Activated B cell treated with CpG ODN at 0.5 μM for 24 hours (primary cell): ENCODE data around the gene SPRN. TPM values are rescaled to one million over a fixed set of nuclear protein-coding genes. Genes with fewer than 3 reads are reported as not detected.

Source experiments
- ATAC-seq: fragments of 200-7000 bp; cut with Tn5 transposase; one replicate; pipeline ENCODE4 v1.10.0; 2021; ENCODE audit warnings: low read depth, mild to moderate bottlenecking, moderate library complexity
- CTCF ChIA-PET: fragments of 350-600 bp; sonication (Branson Sonifier 250); formaldehyde crosslinking; loops from one replicate; lab custom pipeline; 2021; ENCODE audit warnings: antibody characterized with exemption; lab: Charles Lee
- POLR2A ChIA-PET: fragments of 350-600 bp; sonication (Branson Sonifier 250); formaldehyde crosslinking; loops from one replicate; lab custom pipeline; 2021; ENCODE audit warnings: antibody characterized with exemption; lab: Charles Lee
- DNase-seq: peaks from one replicate; pipeline ENCODE4 v3.0.0; 2022
- H3K27ac Mint-ChIP-seq: one replicate; pipeline ENCODE4 v1.8.0; 2020; ENCODE audit warnings: mixed read lengths
- H3K27me3 Mint-ChIP-seq: one replicate; pipeline ENCODE4 v1.8.0; 2021; ENCODE audit warnings: mixed read lengths
- H3K36me3 Mint-ChIP-seq: one replicate; pipeline ENCODE4 v1.8.0; 2021; ENCODE audit warnings: low read depth, mixed read lengths
- H3K4me1 Mint-ChIP-seq: one replicate; pipeline ENCODE4 v1.8.0; 2021; ENCODE audit warnings: mixed read lengths
- H3K4me3 Mint-ChIP-seq: one replicate; pipeline ENCODE4 v1.8.0; 2020; ENCODE audit warnings: mild to moderate bottlenecking, mixed read lengths
- H3K9me3 Mint-ChIP-seq: one replicate; pipeline ENCODE4 v1.8.0; 2020; ENCODE audit warnings: mixed read lengths
- CTCF ChIP-seq: fragments of 200-600 bp; IDR thresholded peaks from one replicate; pipeline ENCODE4 v1.8.0; 2022; ENCODE audit warnings: antibody characterized with exemption, mild to moderate bottlenecking
- intact Hi-C: fragments of 100-400 bp; cut with micrococcal nuclease; formaldehyde crosslinking; loops from one replicate; pipeline ENCODE4 v1.15.1; 2024
- total RNA-seq: library from RNA; stranded (reverse); gene quantifications from 2 replicates; pipeline ENCODE4 v1.2.3, GENCODE V29; 2022

SPRN gene
- total RNA-seq, 1 donor from 2014 or later, result not detected

GRCh38 chr10:133446979-133447378 is 22.6 kb upstream of the SPRN start:
- Mint-ChIP-seq H3K36me3 (peaks cover 22% of the 10 kb centered on the region), H3K4me1 (peaks cover 4% of the 10 kb centered on the region), H3K27ac (no peak overlapping the region), H3K9me3 (peaks cover 25% of the 10 kb centered on the region), H3K4me3 (no peak overlapping the region), H3K27me3 (no peaks in the 10 kb centered on the region)
- POLR2A ChIA-PET, result no interaction called here
- CTCF ChIA-PET, result no interaction called here
- intact Hi-C loops, result no loop called here
- ATAC-seq (no peak), DNase-seq (no peak)
- no peak for TF ChIP-seq CTCF

- ATAC-seq (no peak), DNase-seq (no peak)
- H3K36me3 Mint-ChIP-seq, result peaks cover 22% of the 10 kb centered on the region
- H3K4me3 Mint-ChIP-seq, result no peak overlapping the region
- POLR2A ChIA-PET, result no interaction called here
- CTCF ChIA-PET, result no interaction called here
- H3K4me1 Mint-ChIP-seq, result peaks cover 4% of the 10 kb centered on the region
- peaks cover 25% of the 10 kb centered on the region for H3K9me3 Mint-ChIP-seq
- intact Hi-C loops, result no loop called here
- no peak overlapping the region for H3K27ac Mint-ChIP-seq
- no peaks in the 10 kb centered on the region for H3K27me3 Mint-ChIP-seq
- TF ChIP-seq CTCF, result no peak
Observed at GRCh38 chr10:133445751-133446708, 21.6 kb upstream of the SPRN start.

- ChIA-PET POLR2A (no interaction called here), CTCF (no interaction called here)
- H3K9me3 Mint-ChIP-seq, result peaks cover 25% of the 10 kb centered on the region
- DNase-seq (no peak), ATAC-seq (no peak)
- no peak overlapping the region for H3K4me3 Mint-ChIP-seq
- no peak overlapping the region for H3K27ac Mint-ChIP-seq
- intact Hi-C loops, result no loop called here
- no peaks in the 10 kb centered on the region for H3K27me3 Mint-ChIP-seq
- peaks cover 4% of the 10 kb centered on the region for H3K4me1 Mint-ChIP-seq
- TF ChIP-seq CTCF, result no peak
- H3K36me3 Mint-ChIP-seq, result peaks cover 22% of the 10 kb centered on the region
Observed at GRCh38 chr10:133445268-133445732, 20.9 kb upstream of the SPRN start.

GRCh38 chr10:133444342-133445267 is 20.2 kb upstream of the SPRN start:
- H3K36me3 Mint-ChIP-seq, result peaks cover 22% of the 10 kb centered on the region
- no peaks in the 10 kb centered on the region for H3K27me3 Mint-ChIP-seq
- H3K9me3 Mint-ChIP-seq, result peaks cover 22% of the 10 kb centered on the region
- no peak for TF ChIP-seq CTCF
- ChIA-PET POLR2A (no interaction called here), CTCF (no interaction called here)
- H3K4me1 Mint-ChIP-seq, result peaks cover 4% of the 10 kb centered on the region
- ATAC-seq, result no peak
- no peak overlapping the region for H3K27ac Mint-ChIP-seq
- intact Hi-C loops, result no loop called here
- H3K4me3 Mint-ChIP-seq, result no peak overlapping the region
- DNase-seq, result no peak
